ENCODE data around the gene LMF2.

- no peak for TF ChIP-seq YY1 (IDR thresholded peaks at IDR 0.05; ENCODE audit: insufficient read depth, insufficient read length)
- no peak for TF ChIP-seq ZNF274 (IDR thresholded peaks at IDR 0.05; ENCODE audit: low read depth, low read length)
- TF ChIP-seq SUZ12 (IDR thresholded peaks at IDR 0.05; ENCODE audit: extremely low read depth, insufficient read depth, insufficient read length) = no peak
Observed at GRCh38 chr22:50483106-50483505, 24.4 kb downstream of the LMF2 start.

All from NT2/D1 (cell line).